OCI-LY3 (cell line): Measurements from ENCODE around the gene GPR137.
"Not testable (repeated sequence)": the region's sequence is repeated elsewhere in the genome, so short reads cannot be mapped to it uniquely, and the experiment has no call there.

Experiments
- H2AFZ ChIP-seq: fragments of 200-600, 300-600 bp; shearing (Covaris generic); 2 replicates; pipeline ENCODE4 v1.6.0; 2014; ENCODE audit warnings: antibody characterized with exemption, low read depth, low read length
- H3K27ac ChIP-seq: fragments of 200-600, 300-600 bp; sonication (generic); 2 replicates; pipeline ENCODE4 v1.5.1; 2014; ENCODE audit warnings: mild to moderate bottlenecking, low read length, moderate library complexity, mixed read lengths
- H3K27me3 ChIP-seq: fragments of 200-600, 300-600 bp; sonication (generic); 2 replicates; pipeline ENCODE4 v1.6.1; 2014; ENCODE audit warnings: low read depth, low read length, mixed read lengths
- H3K36me3 ChIP-seq: fragments of 200-600, 300-600 bp; sonication (generic); replicated peaks from 2 replicates; pipeline ENCODE3; 2014; ENCODE audit warnings: low read depth, low read length, mixed read lengths
- H3K4me1 ChIP-seq: fragments of 300-600, 200-600 bp; sonication (generic); 2 replicates; pipeline ENCODE4 v1.6.1; 2014; ENCODE audit warnings: low read length, mixed read lengths
- H3K4me2 ChIP-seq: fragments of 200-600, 300-600 bp; sonication (generic); 2 replicates; pipeline ENCODE4 v1.6.1; 2014; ENCODE audit warnings: low read length, mixed read lengths
- H3K4me3 ChIP-seq: fragments of 300-600, 200-600 bp; sonication (generic); 2 replicates; pipeline ENCODE4 v1.5.1; 2014; ENCODE audit warnings: antibody characterized with exemption, mild to moderate bottlenecking, low read length, moderate library complexity
- H3K79me2 ChIP-seq: fragments of 300-600, 200-600 bp; shearing (Covaris generic); 2 replicates; pipeline ENCODE4 v1.6.1; 2014; ENCODE audit warnings: mild to moderate bottlenecking, low read length, mixed read lengths
- H3K9ac ChIP-seq: fragments of 300-600, 200-600 bp; shearing (Covaris generic); 2 replicates; pipeline ENCODE4 v1.6.0; 2014; ENCODE audit warnings: mild to moderate bottlenecking, low read length, moderate library complexity
- H3K9me3 ChIP-seq: fragments of 200-600, 300-600 bp; shearing (Covaris generic); 2 replicates; pipeline ENCODE4 v1.6.1; 2014; ENCODE audit warnings: low read length, mixed read lengths; ENCODE audit not compliant: insufficient read depth
- H4K20me1 ChIP-seq: fragments of 200-600, 300-600 bp; sonication (generic); 2 replicates; pipeline ENCODE4 v1.6.1; 2016; ENCODE audit warnings: low read length, mixed read lengths; ENCODE audit not compliant: insufficient read depth
- EZH2phosphoT487 ChIP-seq: fragments of 200-600 bp; shearing (Covaris generic); IDR thresholded peaks from 2 replicates; pipeline ENCODE4 v1.6.1; 2018; ENCODE audit warnings: antibody characterized with exemption, mixed run types, low read depth
- TF ChIP-seq, protein P1 (sequence below): fragments of 200-600, 300-600 bp; sonication (generic); IDR thresholded peaks from 2 replicates; pipeline ENCODE4 v1.5.1; 2014; ENCODE audit warnings: antibody characterized with exemption, low read length, low read depth

GPR137 gene

DNA sequence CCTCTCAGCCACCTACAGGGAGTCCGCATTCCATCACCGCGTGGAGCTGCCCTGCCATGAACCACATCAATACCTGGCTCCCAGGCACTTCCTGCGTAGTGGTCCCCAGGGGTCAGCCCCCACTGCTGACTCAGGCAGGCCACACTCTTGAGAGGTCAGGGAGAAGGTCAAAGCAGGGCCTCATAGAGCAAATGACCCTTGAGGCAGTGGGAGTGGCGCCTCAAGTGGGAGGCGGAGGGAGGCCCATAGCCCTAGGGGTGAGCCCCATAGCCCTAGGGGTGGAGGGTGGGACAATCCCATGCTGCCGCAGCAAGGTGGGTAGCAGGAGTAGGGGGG is 37.2 kb downstream of the GPR137 start:
- H3K4me3 ChIP-seq = no peak overlapping the region
- no peak overlapping the region for H3K27ac ChIP-seq
- no peak overlapping the region for H3K9ac ChIP-seq
- H3K4me2 ChIP-seq = no peak overlapping the region
- H2AFZ ChIP-seq = no peak overlapping the region
- H3K79me2 ChIP-seq = peaks cover 11% of the 10 kb centered on the region; the same call in 1 of the 2 replicates
- TF ChIP-seq, protein P1, sequence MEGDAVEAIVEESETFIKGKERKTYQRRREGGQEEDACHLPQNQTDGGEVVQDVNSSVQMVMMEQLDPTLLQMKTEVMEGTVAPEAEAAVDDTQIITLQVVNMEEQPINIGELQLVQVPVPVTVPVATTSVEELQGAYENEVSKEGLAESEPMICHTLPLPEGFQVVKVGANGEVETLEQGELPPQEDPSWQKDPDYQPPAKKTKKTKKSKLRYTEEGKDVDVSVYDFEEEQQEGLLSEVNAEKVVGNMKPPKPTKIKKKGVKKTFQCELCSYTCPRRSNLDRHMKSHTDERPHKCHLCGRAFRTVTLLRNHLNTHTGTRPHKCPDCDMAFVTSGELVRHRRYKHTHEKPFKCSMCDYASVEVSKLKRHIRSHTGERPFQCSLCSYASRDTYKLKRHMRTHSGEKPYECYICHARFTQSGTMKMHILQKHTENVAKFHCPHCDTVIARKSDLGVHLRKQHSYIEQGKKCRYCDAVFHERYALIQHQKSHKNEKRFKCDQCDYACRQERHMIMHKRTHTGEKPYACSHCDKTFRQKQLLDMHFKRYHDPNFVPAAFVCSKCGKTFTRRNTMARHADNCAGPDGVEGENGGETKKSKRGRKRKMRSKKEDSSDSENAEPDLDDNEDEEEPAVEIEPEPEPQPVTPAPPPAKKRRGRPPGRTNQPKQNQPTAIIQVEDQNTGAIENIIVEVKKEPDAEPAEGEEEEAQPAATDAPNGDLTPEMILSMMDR = no peak
- TF ChIP-seq EZH2phosphoT487 = no peak
- H4K20me1 ChIP-seq = no peaks in the 10 kb centered on the region
- H3K36me3 ChIP-seq = peaks cover 13% of the 10 kb centered on the region
- H3K27me3 ChIP-seq = no peaks in the 10 kb centered on the region
- H3K9me3 ChIP-seq = no peaks in the 10 kb centered on the region
- peaks cover 6% of the 10 kb centered on the region for H3K4me1 ChIP-seq

DNA sequence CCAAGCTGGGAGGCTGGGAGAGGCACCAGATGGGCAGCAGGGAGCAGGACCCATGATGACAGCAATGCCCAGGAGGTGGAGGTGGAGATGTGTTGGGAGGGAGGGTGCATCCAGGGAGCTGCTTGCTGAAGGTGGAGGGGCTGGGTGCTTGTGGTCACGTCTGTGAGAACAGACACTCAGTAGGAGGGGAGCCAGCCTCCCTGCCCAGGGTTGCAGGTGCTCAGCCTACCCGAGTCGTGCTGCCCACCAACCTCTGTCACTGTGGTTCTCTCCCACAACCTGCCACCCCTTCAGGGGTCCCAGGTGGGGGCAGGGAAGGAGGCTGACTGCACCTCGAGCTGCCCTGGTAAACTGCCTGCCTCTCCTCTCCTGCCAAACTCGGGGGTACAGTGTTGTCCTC is 37.7 kb downstream of the GPR137 start:
- peaks cover 6% of the 10 kb centered on the region for H3K4me1 ChIP-seq
- peaks cover 13% of the 10 kb centered on the region for H3K36me3 ChIP-seq
- H3K79me2 ChIP-seq = peaks cover 8% of the 10 kb centered on the region; the same call in 1 of the 2 replicates
- H3K4me3 ChIP-seq = no peak overlapping the region
- no peaks in the 10 kb centered on the region for H3K27me3 ChIP-seq
- no peak overlapping the region for H3K4me2 ChIP-seq
- no peak overlapping the region for H3K27ac ChIP-seq
- H4K20me1 ChIP-seq = no peaks in the 10 kb centered on the region
- H3K9me3 ChIP-seq = no peaks in the 10 kb centered on the region
- H2AFZ ChIP-seq = no peak overlapping the region
- TF ChIP-seq EZH2phosphoT487 = no peak
- TF ChIP-seq, protein P1 = no peak
- no peak overlapping the region for H3K9ac ChIP-seq

DNA sequence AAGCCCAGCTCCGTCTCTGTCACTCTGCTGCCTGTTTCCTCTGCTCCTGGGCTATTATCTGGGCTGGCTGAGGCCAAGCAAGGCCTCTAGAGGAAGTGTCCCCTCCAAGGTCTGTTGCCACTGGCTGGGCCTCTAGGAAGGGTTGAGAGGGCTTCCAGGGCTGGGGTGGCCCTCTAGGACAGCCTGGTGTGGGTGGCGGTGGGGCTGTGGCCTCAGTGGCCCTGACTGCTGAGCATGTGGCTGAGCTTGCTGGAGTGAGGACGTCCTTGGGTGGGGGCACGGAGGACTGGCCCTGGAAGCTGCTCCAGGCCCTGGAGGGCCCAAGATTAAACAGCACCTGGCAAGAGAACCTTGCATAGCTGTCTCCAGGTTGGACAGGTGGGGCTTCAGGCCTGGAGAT is 38.3 kb downstream of the GPR137 start:
- not testable (repeated sequence) for H4K20me1 ChIP-seq, H3K4me3 ChIP-seq, H3K27ac ChIP-seq, H2AFZ ChIP-seq, H3K9ac ChIP-seq, H3K9me3 ChIP-seq, H3K27me3 ChIP-seq, H3K79me2 ChIP-seq, H3K4me1 ChIP-seq, H3K4me2 ChIP-seq
- H3K36me3 ChIP-seq = peaks cover 13% of the 10 kb centered on the region

DNA sequence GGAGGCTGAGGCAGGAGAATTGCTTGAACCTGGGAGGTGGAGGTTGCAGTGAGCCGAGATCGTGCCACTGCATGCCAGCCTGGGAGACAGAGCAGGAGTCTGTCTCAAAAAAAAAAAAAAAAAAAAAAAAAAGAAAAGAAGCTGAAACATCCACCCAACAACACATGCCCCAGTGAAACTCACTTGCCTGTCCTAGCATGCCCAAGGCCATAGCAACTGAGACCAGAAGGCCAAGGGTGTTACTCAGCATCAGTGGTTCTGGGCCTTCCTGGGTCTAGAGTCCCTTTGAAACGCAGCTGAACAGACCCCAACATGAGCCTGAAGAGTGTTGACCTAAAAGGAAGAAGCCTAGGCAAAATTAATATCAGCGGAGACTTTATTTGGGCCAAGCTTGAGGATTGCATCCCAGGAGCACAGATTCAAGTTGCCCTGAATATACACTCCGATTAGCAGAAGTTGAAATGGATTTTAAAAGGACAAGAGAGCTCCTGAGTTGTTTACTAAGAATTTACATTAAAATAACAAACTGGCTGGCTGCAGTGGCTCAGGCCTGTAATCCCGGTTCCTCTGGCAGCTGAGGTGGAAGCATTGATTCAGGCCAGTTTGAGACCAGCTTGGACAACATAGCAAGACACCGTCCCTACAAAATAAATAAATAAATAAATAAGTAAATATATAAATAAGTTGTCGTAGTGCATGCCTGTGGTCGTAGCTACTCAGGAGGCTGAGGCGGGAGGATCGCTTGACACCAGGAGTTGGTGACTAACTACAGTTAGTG is 39.2 kb downstream of the GPR137 start:
- peaks cover 13% of the 10 kb centered on the region for H3K36me3 ChIP-seq
- no peaks in the 10 kb centered on the region for H4K20me1 ChIP-seq
- H3K4me2 ChIP-seq = no peak overlapping the region
- no peaks in the 10 kb centered on the region for H3K79me2 ChIP-seq
- no peak overlapping the region for H3K27ac ChIP-seq
- no peak overlapping the region for H2AFZ ChIP-seq
- H3K27me3 ChIP-seq = no peaks in the 10 kb centered on the region
- H3K9ac ChIP-seq = no peak overlapping the region
- no peaks in the 10 kb centered on the region for H3K9me3 ChIP-seq
- H3K4me1 ChIP-seq = no peaks in the 10 kb centered on the region
- H3K4me3 ChIP-seq = no peak overlapping the region
- no peak for TF ChIP-seq EZH2phosphoT487

DNA sequence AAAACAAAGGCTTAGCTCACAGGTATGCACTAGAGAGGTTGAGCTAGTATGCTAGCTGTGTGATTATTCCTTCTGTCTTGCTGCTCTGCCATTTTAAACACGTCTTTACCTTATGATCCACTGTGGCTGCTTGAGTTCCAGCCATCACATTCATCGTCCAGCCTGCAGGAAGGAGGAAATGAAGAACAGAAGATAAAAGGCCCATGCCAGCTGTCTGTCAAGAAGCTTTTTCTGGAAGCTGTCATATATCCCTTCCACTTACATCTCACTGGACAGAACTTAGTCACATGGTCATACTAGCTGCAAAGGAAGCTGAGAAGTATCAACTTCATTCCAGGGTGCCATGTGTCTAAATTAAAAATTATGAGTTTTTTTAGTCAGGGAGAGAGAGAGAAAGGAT is 41.7 kb downstream of the GPR137 start:
- H3K9me3 ChIP-seq = no peaks in the 10 kb centered on the region
- peaks cover 12% of the 10 kb centered on the region for H3K4me1 ChIP-seq
- H3K79me2 ChIP-seq = no peaks in the 10 kb centered on the region
- no peak overlapping the region for H3K27ac ChIP-seq
- H4K20me1 ChIP-seq = no peaks in the 10 kb centered on the region
- no peak for TF ChIP-seq EZH2phosphoT487
- TF ChIP-seq, protein P1 = no peak
- no peak overlapping the region for H3K4me3 ChIP-seq
- H3K36me3 ChIP-seq = peaks cover 6% of the 10 kb centered on the region
- H3K27me3 ChIP-seq = no peaks in the 10 kb centered on the region
- H3K4me2 ChIP-seq = no peak overlapping the region
- H3K9ac ChIP-seq = no peak overlapping the region
- H2AFZ ChIP-seq = no peak overlapping the region
